Measurements from ENCODE around the gene SLX9.

Gene SLX9

GRCh38 chr21:45006536-45007095, 66.8 kb downstream of the SLX9 start:
- Histone ChIP-seq H3K9me3 (ENCODE audit: insufficient read depth, low read length, severe bottlenecking) (no peaks in the 10 kb centered on the region), H3K4me2 (ENCODE audit: insufficient read depth, low read length) (no peak overlapping the region), H2AFZ (ENCODE audit: low read depth, low read length) (no peak overlapping the region), H3K79me2 (ENCODE audit: insufficient read depth, low read length) (no peaks in the 10 kb centered on the region), H4K20me1 (ENCODE audit: insufficient read depth, low read length) (no peaks in the 10 kb centered on the region), H3K27me3 (ENCODE audit: insufficient read depth, low read length, poor library complexity) (no peaks in the 10 kb centered on the region), H3K4me3 (ENCODE audit: low read depth in 1 of 2, low read length in 2 of 2) (no peak overlapping the region), H3K27ac (ENCODE audit: low read length) (no peak overlapping the region), H3K36me3 (ENCODE audit: insufficient read depth, low read length) (no peaks in the 10 kb centered on the region), H3K4me1 (ENCODE audit: insufficient read depth, low read length) (peaks cover 16% of the 10 kb centered on the region), H3K9ac (ENCODE audit: low read depth, low read length) (no peak overlapping the region)
- TF ChIP-seq CTCF (IDR thresholded peaks at IDR 0.05; ENCODE audit: borderline replicate concordance, extremely low read depth, low read length, poor library complexity, severe bottlenecking) (no peak), EZH2 (IDR thresholded peaks at IDR 0.05; ENCODE audit: borderline replicate concordance, low read depth, low read length, severe bottlenecking) (no peak)
- ATAC-seq (ENCODE audit: insufficient read depth, low read depth) (no peak), DNase-seq (no peak)

- DNase-seq (no peak), ATAC-seq (ENCODE audit: insufficient read depth, low read depth) (no peak)
- TF ChIP-seq CTCF (IDR thresholded peaks at IDR 0.05; ENCODE audit: borderline replicate concordance, extremely low read depth, low read length, poor library complexity, severe bottlenecking) (no peak), EZH2 (IDR thresholded peaks at IDR 0.05; ENCODE audit: borderline replicate concordance, low read depth, low read length, severe bottlenecking) (no peak)
- no peak overlapping the region for H3K27ac ChIP-seq (ENCODE audit: low read length)
- peaks cover 16% of the 10 kb centered on the region for H3K4me1 ChIP-seq (ENCODE audit: insufficient read depth, low read length)
- H2AFZ ChIP-seq (ENCODE audit: low read depth, low read length), result no peak overlapping the region
- H3K36me3 ChIP-seq (ENCODE audit: insufficient read depth, low read length), result no peaks in the 10 kb centered on the region
- H3K4me2 ChIP-seq (ENCODE audit: insufficient read depth, low read length), result no peak overlapping the region
- no peaks in the 10 kb centered on the region for H3K9me3 ChIP-seq (ENCODE audit: insufficient read depth, low read length, severe bottlenecking)
- H3K9ac ChIP-seq (ENCODE audit: low read depth, low read length), result no peak overlapping the region
- H3K79me2 ChIP-seq (ENCODE audit: insufficient read depth, low read length), result no peaks in the 10 kb centered on the region
- H3K27me3 ChIP-seq (ENCODE audit: insufficient read depth, low read length, poor library complexity), result no peaks in the 10 kb centered on the region
- no peak overlapping the region for H3K4me3 ChIP-seq (ENCODE audit: low read depth in 1 of 2, low read length in 2 of 2)
- H4K20me1 ChIP-seq (ENCODE audit: insufficient read depth, low read length), result no peaks in the 10 kb centered on the region
These were observed 69.8 kb downstream of the SLX9 start for GRCh38 chr21:45009616-45010015.

GRCh38 chr21:45010096-45010495, 70.3 kb downstream of the SLX9 start:
- Histone ChIP-seq H3K4me3 (ENCODE audit: low read depth in 1 of 2, low read length in 2 of 2) (no peak overlapping the region), H3K36me3 (ENCODE audit: insufficient read depth, low read length) (no peaks in the 10 kb centered on the region), H2AFZ (ENCODE audit: low read depth, low read length) (no peak overlapping the region), H3K4me2 (ENCODE audit: insufficient read depth, low read length) (no peak overlapping the region), H3K79me2 (ENCODE audit: insufficient read depth, low read length) (no peaks in the 10 kb centered on the region), H4K20me1 (ENCODE audit: insufficient read depth, low read length) (no peaks in the 10 kb centered on the region), H3K9ac (ENCODE audit: low read depth, low read length) (no peak overlapping the region), H3K27me3 (ENCODE audit: insufficient read depth, low read length, poor library complexity) (no peaks in the 10 kb centered on the region), H3K27ac (ENCODE audit: low read length) (no peak overlapping the region), H3K4me1 (ENCODE audit: insufficient read depth, low read length) (peaks cover 16% of the 10 kb centered on the region), H3K9me3 (ENCODE audit: insufficient read depth, low read length, severe bottlenecking) (no peaks in the 10 kb centered on the region)
- no peak for DNase-seq
- TF ChIP-seq CTCF (IDR thresholded peaks at IDR 0.05; ENCODE audit: borderline replicate concordance, extremely low read depth, low read length, poor library complexity, severe bottlenecking) (no peak), EZH2 (IDR thresholded peaks at IDR 0.05; ENCODE audit: borderline replicate concordance, low read depth, low read length, severe bottlenecking) (no peak)
- ATAC-seq (ENCODE audit: insufficient read depth, low read depth), result no peak

GRCh38 chr21:45010860-45011259, 71.0 kb downstream of the SLX9 start:
- Histone ChIP-seq H3K9ac (ENCODE audit: low read depth, low read length) (no peak overlapping the region), H3K9me3 (ENCODE audit: insufficient read depth, low read length, severe bottlenecking) (no peaks in the 10 kb centered on the region), H4K20me1 (ENCODE audit: insufficient read depth, low read length) (no peaks in the 10 kb centered on the region), H3K4me1 (ENCODE audit: insufficient read depth, low read length) (peaks cover 16% of the 10 kb centered on the region), H2AFZ (ENCODE audit: low read depth, low read length) (no peak overlapping the region), H3K4me2 (ENCODE audit: insufficient read depth, low read length) (no peak overlapping the region), H3K36me3 (ENCODE audit: insufficient read depth, low read length) (no peaks in the 10 kb centered on the region), H3K27me3 (ENCODE audit: insufficient read depth, low read length, poor library complexity) (no peaks in the 10 kb centered on the region), H3K4me3 (ENCODE audit: low read depth in 1 of 2, low read length in 2 of 2) (no peak overlapping the region), H3K79me2 (ENCODE audit: insufficient read depth, low read length) (no peaks in the 10 kb centered on the region), H3K27ac (ENCODE audit: low read length) (no peak overlapping the region)
- DNase-seq, result no peak
- ATAC-seq (ENCODE audit: insufficient read depth, low read depth), result no peak
- TF ChIP-seq CTCF (IDR thresholded peaks at IDR 0.05; ENCODE audit: borderline replicate concordance, extremely low read depth, low read length, poor library complexity, severe bottlenecking) (no peak), EZH2 (IDR thresholded peaks at IDR 0.05; ENCODE audit: borderline replicate concordance, low read depth, low read length, severe bottlenecking) (no peak)

All from DND-41 (cell line).